Right atrium auricular region (tissue), 2 donors: ENCODE results near the gene XBP1. TPM values are rescaled to one million over a fixed set of nuclear protein-coding genes. Genes with fewer than 3 reads are reported as not detected.
"Not testable (repeated sequence)": the region's sequence is repeated elsewhere in the genome, so short reads cannot be mapped to it uniquely, and the experiment has no call there.

Experiments
- DNase-seq: peaks from one replicate; pipeline ENCODE4 v3.0.0-alpha.2; 2019; ENCODE audit warnings: low spot score
- H3K27ac ChIP-seq, 2 donors: fragments of 200-600 bp; sonication (generic); 1 replicate in 1 of 2; 2 replicates in 1 of 2; pipeline ENCODE4 v1.5.1; 2016 to 2019
- H3K27me3 ChIP-seq, 2 donors: fragments of 200-600 bp; sonication (generic); one replicate each; pipeline versions ENCODE4 v1.5.1 to v1.6.0; 2017 to 2019
- H3K36me3 ChIP-seq: fragments of 200-600 bp; sonication (generic); one replicate; pipeline ENCODE4 v1.5.1; 2016
- H3K4me1 ChIP-seq, 2 donors: fragments of 200-600 bp; sonication (generic); one replicate each; pipeline versions ENCODE4 v1.5.1 to v1.6.0; 2017 to 2019
- H3K4me3 ChIP-seq, 2 donors: fragments of 200-600 bp; sonication (generic); 1 replicate in 1 of 2; 2 replicates in 1 of 2; pipeline ENCODE4 v1.5.1; 2017 to 2019; ENCODE audit warnings: mild to moderate bottlenecking in 1 of 2, moderate library complexity in 1 of 2
- H3K9me3 ChIP-seq, 2 donors: fragments of 200-600 bp; sonication (generic); one replicate each; pipeline ENCODE4 v1.5.1; 2019
- total RNA-seq, 2 donors: library from RNA; depleted of rRNA; stranded (reverse); fragments of >200 nt; gene quantifications; one replicate each; pipeline ENCODE4 v1.1.0, GENCODE V29; 2016
- TF ChIP-seq, protein P1 (sequence below), 2 donors: fragments of 200-600 bp; sonication (generic); IDR thresholded peaks; one replicate each; pipeline ENCODE4 v1.5.1; 2019; ENCODE audit warnings: antibody characterized with exemption in 2 of 2

Gene XBP1
- 100 to 1,000 TPM; 104 to 160 TPM for total RNA-seq

DNA sequence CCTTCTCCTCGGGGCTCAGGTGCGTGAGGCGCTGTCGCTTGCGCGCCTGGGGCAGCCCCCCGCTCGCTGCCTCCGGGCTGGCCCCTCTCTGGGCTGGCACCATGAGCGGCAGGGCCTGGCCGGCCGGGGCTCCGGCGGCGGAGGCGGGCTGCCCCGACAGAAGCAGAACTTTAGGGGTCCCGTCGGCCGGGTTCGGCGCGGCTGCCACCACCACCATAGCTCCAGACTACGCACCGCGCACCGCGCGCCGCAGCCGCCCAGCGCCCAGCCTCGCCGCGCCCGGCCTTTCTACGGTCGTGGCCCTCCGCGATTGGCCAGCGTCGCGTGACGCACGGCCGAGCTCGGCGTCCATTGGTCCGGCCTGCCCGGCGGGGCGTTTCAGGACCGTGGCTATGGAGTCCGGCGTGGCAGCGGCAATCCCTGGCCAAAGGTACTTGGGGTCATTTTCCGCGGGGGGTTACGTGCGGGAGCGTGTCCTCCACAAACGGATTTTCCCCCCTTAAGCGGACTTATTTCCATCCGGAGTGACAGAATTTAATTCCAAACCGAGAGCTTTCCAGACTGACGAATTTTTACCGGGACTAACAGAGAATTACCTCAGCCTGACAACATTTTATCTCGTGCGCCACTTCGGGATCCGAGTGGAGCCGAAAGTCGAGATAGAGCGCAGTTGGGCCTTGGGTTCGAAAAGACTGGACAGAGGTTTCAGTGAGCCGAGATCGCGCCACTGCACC lies at the start of gene XBP1:
Gene XBP1, minus strand, starts transcription at position 262 of the 734 bp plus-strand sequence.
- Histone ChIP-seq H3K4me1 (peaks cover 0 to 57% of the 10 kb centered on the region in 2 donors), H3K36me3 (peaks cover 34% of the 10 kb centered on the region), H3K27me3 (no peaks in the 10 kb centered on the region), H3K4me3 (peak within 1 kb of the TSS; percentile 96 to 99), H3K27ac (peak within 1 kb of the TSS; percentile 100), H3K9me3 (no peaks in the 10 kb centered on the region)
- peak; percentile 97 for DNase-seq
- TF ChIP-seq, protein P1, sequence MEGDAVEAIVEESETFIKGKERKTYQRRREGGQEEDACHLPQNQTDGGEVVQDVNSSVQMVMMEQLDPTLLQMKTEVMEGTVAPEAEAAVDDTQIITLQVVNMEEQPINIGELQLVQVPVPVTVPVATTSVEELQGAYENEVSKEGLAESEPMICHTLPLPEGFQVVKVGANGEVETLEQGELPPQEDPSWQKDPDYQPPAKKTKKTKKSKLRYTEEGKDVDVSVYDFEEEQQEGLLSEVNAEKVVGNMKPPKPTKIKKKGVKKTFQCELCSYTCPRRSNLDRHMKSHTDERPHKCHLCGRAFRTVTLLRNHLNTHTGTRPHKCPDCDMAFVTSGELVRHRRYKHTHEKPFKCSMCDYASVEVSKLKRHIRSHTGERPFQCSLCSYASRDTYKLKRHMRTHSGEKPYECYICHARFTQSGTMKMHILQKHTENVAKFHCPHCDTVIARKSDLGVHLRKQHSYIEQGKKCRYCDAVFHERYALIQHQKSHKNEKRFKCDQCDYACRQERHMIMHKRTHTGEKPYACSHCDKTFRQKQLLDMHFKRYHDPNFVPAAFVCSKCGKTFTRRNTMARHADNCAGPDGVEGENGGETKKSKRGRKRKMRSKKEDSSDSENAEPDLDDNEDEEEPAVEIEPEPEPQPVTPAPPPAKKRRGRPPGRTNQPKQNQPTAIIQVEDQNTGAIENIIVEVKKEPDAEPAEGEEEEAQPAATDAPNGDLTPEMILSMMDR (IDR thresholded peaks at IDR 0.05) = no peak

DNA sequence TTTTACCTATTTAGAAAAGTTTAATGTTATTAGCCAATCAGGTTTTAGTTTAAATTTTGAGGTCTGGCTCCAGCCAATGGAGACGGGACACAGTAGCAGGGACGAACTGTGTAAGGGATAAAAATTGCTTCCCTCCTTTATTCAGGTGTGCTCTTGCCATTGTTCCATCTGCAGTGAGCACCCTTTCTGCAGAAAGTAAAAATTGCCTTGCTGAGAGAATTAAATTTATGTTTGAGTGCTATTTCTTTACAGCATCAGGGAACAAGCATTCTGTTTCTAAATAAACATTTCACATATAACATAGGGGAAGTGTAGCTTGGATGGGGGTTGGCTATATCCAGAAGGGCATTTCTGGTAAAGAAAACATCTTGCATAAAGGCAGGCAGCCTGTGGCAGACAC lies 46.6 kb upstream of the XBP1 start:
- H3K4me3 ChIP-seq = no peak overlapping the region
- H3K27me3 ChIP-seq = no peaks in the 10 kb centered on the region
- no peak for DNase-seq
- H3K27ac ChIP-seq = no peak overlapping the region
- H3K4me1 ChIP-seq = no peaks in the 10 kb centered on the region
- TF ChIP-seq, protein P1 (IDR thresholded peaks at IDR 0.05) = no peak
- H3K9me3 ChIP-seq = peaks cover 0 to 8% of the 10 kb centered on the region in 2 donors
- H3K36me3 ChIP-seq = no peaks in the 10 kb centered on the region

DNA sequence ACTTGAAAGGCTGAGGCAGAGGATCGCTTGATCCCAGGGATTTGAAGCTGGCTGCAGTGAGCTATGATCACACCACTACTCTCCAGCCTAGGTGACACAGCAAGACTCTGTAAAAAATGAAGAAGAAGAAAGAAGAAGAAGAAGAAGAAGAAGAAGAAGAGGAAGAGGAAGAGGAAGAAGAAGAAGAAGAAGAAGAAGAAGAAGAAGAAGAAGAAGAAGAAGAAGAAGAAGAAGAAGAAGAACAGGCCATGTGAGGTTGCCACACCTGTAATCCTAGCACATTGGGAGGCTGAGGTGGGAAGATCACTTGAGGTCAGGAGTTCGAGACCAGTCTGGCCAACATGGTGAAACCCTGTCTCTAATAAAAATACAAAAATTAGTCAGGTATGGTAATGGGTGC lies 43.9 kb upstream of the XBP1 start:
- not testable (repeated sequence) for H3K9me3 ChIP-seq, DNase-seq, H3K27ac ChIP-seq, H3K36me3 ChIP-seq, H3K4me3 ChIP-seq, H3K4me1 ChIP-seq, H3K27me3 ChIP-seq

DNA sequence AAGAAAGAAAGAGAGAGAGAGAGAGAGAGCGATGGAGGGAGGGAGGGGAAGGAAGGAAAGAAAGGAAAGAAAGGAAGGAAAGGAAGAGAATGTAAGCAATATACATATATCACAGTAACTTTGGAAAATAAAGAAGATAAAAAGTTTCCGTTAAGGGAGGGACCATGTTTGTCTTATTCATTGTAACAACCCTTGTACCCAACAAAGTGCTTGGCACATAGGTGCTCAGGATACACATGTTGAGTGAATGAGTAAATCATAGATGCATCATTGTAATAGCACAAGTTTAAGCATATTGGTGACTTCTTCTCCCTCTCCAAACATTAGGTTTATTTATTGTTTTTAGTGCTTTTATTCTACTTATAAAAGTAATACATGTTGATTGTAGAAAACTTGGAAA lies 43.3 kb upstream of the XBP1 start:
- Histone ChIP-seq H3K4me1 (no peaks in the 10 kb centered on the region), H3K27ac (no peak overlapping the region), H3K36me3 (no peaks in the 10 kb centered on the region), H3K27me3 (no peaks in the 10 kb centered on the region), H3K4me3 (no peak overlapping the region), H3K9me3 (peaks cover 0 to 8% of the 10 kb centered on the region in 2 donors)
- TF ChIP-seq, protein P1 (IDR thresholded peaks at IDR 0.05) = no peak
- no peak for DNase-seq

DNA sequence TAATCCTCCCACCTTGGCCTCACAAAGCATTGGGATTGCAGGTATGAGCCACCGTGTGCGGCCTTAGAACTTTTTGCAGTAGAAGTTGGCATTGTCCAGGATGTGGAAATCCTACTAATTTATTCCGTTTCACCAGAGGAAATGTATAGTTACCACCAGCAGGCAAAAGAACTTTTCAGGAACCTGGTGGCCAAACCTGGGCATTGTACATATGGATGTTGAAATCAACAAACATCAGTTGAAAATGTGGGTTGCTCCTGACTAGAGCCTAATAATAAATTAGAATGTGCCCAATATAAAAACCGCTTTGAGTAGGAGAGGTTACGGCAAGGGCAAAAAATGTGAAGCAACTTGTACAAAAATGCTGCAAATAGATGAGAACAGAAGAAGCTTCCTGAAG lies 40.7 kb upstream of the XBP1 start:
- Histone ChIP-seq H3K4me1 (no peaks in the 10 kb centered on the region), H3K36me3 (no peaks in the 10 kb centered on the region), H3K27me3 (no peaks in the 10 kb centered on the region), H3K4me3 (no peak overlapping the region), H3K27ac (no peak overlapping the region), H3K9me3 (no peaks in the 10 kb centered on the region)
- no peak for DNase-seq
- TF ChIP-seq, protein P1 (IDR thresholded peaks at IDR 0.05) = no peak

DNA sequence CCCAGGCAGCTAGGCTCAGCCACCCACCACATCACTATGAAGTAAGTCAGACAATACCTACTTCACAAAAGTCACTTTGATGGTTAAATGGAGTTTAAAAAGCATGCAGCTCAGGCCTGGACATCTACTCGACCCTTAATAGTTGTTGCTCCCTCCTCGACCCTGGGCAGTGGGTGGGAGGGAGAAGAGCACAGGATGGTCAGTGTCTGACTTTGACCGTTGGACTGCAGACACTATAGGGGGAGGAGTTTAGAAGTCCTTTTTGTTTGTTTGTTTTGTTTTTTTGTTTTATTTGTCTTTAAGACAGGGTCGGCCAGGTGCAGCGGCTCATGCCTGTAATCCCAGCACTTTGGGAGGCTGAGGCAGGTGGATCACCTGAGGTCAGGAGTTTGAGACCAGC lies 38.6 kb upstream of the XBP1 start:
- DNase-seq = no peak
- Histone ChIP-seq H3K4me1 (no peaks in the 10 kb centered on the region), H3K27me3 (no peaks in the 10 kb centered on the region), H3K36me3 (no peaks in the 10 kb centered on the region), H3K9me3 (no peaks in the 10 kb centered on the region), H3K27ac (no peak overlapping the region), H3K4me3 (no peak overlapping the region)
- TF ChIP-seq, protein P1 (IDR thresholded peaks at IDR 0.05) = no peak
